HCT116 (cell line): ENCODE results near the gene TAP1. TPM values are rescaled to one million over a fixed set of nuclear protein-coding genes. Genes with fewer than 3 reads are reported as not detected.

Experiments used
- ATAC-seq: fragments of 200-7000 bp; cut with Tn5 transposase; 2 replicates; pipeline ENCODE4 v1.9.1; 2020; ENCODE audit warnings: mild to moderate bottlenecking, moderate library complexity
- BruUV-seq: library from RNA; stranded (reverse); fragments of 400-500 nt; replicated peaks from 2 replicates; lab custom pipeline; 2021; lab: Mats Ljungman, UMichigan
- CTCF ChIA-PET: fragments of 300-600 bp; sonication (Branson Sonifier 250); formaldehyde crosslinking; loops from one replicate; lab custom pipeline; 2021; ENCODE audit warnings: antibody characterized with exemption; lab: Charles Lee
- POLR2A ChIA-PET: fragments of 300-600, 350-600 bp; sonication (Branson Sonifier 250); formaldehyde crosslinking; loops from one replicate; lab custom pipeline; 2021; ENCODE audit warnings: antibody characterized with exemption; lab: Charles Lee
- RAD21 ChIA-PET, 2 experiments: fragments of 300-600 bp; sonication (Branson Sonifier 250); formaldehyde crosslinking; loops; one replicate each; lab custom pipeline; 2023; ENCODE audit warnings: low total read pairs in 2 of 2; ENCODE audit not compliant: uncharacterized antibody in 2 of 2, unreplicated experiment in 2 of 2, low non-redundant PET in 1 of 2; lab: Charles Lee
- DNase-seq: peaks from one replicate; pipeline ENCODE4 v3.0.0-alpha.2; 2010; ENCODE audit warnings: low read depth, low spot score
- H2AFZ ChIP-seq: fragments of 200-600 bp; shearing (Covaris generic), sonication (generic); 2 replicates; pipeline ENCODE4 v1.6.1; 2017; ENCODE audit warnings: low read depth, mixed run types, mixed read lengths, antibody characterized with exemption, low read length; ENCODE audit not compliant: poor library complexity, severe bottlenecking
- H3K27ac ChIP-seq: 2 replicates; pipeline ENCODE4 v1.5.1; 2012; ENCODE audit warnings: low read depth, low read length
- H3K27me3 ChIP-seq: fragments of 200-600 bp; sonication (generic); 2 replicates; pipeline ENCODE4 v1.6.1; 2016; ENCODE audit warnings: mixed run types, low read length, mixed read lengths; ENCODE audit not compliant: insufficient read depth
- H3K36me3 ChIP-seq, 2 experiments: fragments of 200-500 bp in 1 of 2; fragments of 200-600 bp in 1 of 2; sonication (Bioruptor generic) in 1 of 2; sonication (generic) in 1 of 2; 2 replicates each; pipeline versions ENCODE4 v1.5.1 to v1.6.1; 2014 to 2016; ENCODE audit warnings: low read length in 2 of 2, inconsistent platforms in 1 of 2, mixed read lengths in 1 of 2, mixed run types in 1 of 2; ENCODE audit not compliant: insufficient read depth in 2 of 2, control insufficient read depth in 1 of 2
- H3K4me1 ChIP-seq, 2 experiments: fragments of 200-600 bp in 1 of 2; sonication (generic) in 1 of 2; 2 replicates each; pipeline versions ENCODE4 v1.5.1 to v1.6.1; 2012 to 2017; ENCODE audit warnings: low read length in 2 of 2, inconsistent platforms in 1 of 2, mild to moderate bottlenecking in 1 of 2, mixed read lengths in 1 of 2, mixed run types in 1 of 2, moderate library complexity in 1 of 2; ENCODE audit not compliant: insufficient read depth in 2 of 2, control insufficient read depth in 1 of 2
- H3K4me2 ChIP-seq: fragments of 200-600 bp; sonication (generic); 2 replicates; pipeline ENCODE4 v1.6.1; 2017; ENCODE audit warnings: mixed run types, low read length, mixed read lengths
- H3K4me3 ChIP-seq, 2 experiments: fragments of 200-600 bp in 1 of 2; sonication (generic) in 1 of 2; replicated peaks in 1 of 2; 2 replicates each; pipeline ENCODE4 v1.5.1; 2011 to 2016; ENCODE audit warnings: low read length in 2 of 2, control low read depth in 1 of 2, low read depth in 1 of 2, mild to moderate bottlenecking in 1 of 2, mixed read lengths in 1 of 2, mixed run types in 1 of 2
- H3K79me2 ChIP-seq: fragments of 200-600 bp; sonication (generic); 2 replicates; pipeline ENCODE4 v1.6.1; 2017; ENCODE audit warnings: mild to moderate bottlenecking, mixed run types, low read length, moderate library complexity, mixed read lengths; ENCODE audit not compliant: insufficient read depth
- H3K9ac ChIP-seq: fragments of 200-600 bp; sonication (generic); 2 replicates; pipeline ENCODE4 v1.6.1; 2016; ENCODE audit warnings: low read length, mixed read lengths
- H3K9me2 ChIP-seq: fragments of 200-600 bp; sonication (generic), shearing (Covaris generic); 2 replicates; pipeline ENCODE4 v1.6.1; 2017; ENCODE audit warnings: mixed run types, mild to moderate bottlenecking, moderate library complexity; ENCODE audit not compliant: insufficient read depth
- H3K9me3 ChIP-seq, 2 experiments: fragments of 200-500 bp in 1 of 2; fragments of 200-600 bp in 1 of 2; sonication (Bioruptor generic) in 1 of 2; sonication (generic) in 1 of 2; 2 replicates each; pipeline ENCODE4 v1.6.1; 2014 to 2017; ENCODE audit warnings: low read length in 2 of 2, mixed read lengths in 2 of 2, inconsistent platforms in 1 of 2, low read depth in 1 of 2, mild to moderate bottlenecking in 1 of 2, mixed run types in 1 of 2, moderate library complexity in 1 of 2; ENCODE audit not compliant: control insufficient read depth in 1 of 2, insufficient read depth in 1 of 2
- H4K20me1 ChIP-seq: fragments of 200-600 bp; sonication (generic), shearing (Covaris generic); 2 replicates; pipeline ENCODE4 v1.6.1; 2017; ENCODE audit warnings: mixed run types, mild to moderate bottlenecking, moderate library complexity; ENCODE audit not compliant: insufficient read depth
- ATF3 ChIP-seq: IDR thresholded peaks from 2 replicates; pipeline ENCODE4 v1.6.1; 2012
- ELF1 ChIP-seq: IDR thresholded peaks from 2 replicates; pipeline ENCODE4 v1.6.1; 2012; ENCODE audit warnings: low read depth, borderline replicate concordance
- FOSL1 ChIP-seq: IDR thresholded peaks from 2 replicates; pipeline ENCODE4 v1.6.1; 2012; ENCODE audit warnings: low read depth
- JUND ChIP-seq: IDR thresholded peaks from 2 replicates; pipeline ENCODE4 v1.6.1; 2012
- POLR2AphosphoS5 ChIP-seq: IDR thresholded peaks from 2 replicates; pipeline ENCODE4 v1.6.1; 2011; ENCODE audit warnings: mild to moderate bottlenecking, low read depth, low read length, moderate library complexity
- SIN3A ChIP-seq: IDR thresholded peaks from 2 replicates; pipeline ENCODE4 v1.6.1; 2012; ENCODE audit warnings: low read depth
- SRF ChIP-seq: IDR thresholded peaks from 2 replicates; pipeline ENCODE4 v1.6.1; 2012; ENCODE audit warnings: low read depth
- YY1 ChIP-seq: IDR thresholded peaks from 2 replicates; pipeline ENCODE4 v1.6.1; 2011; ENCODE audit warnings: low read length, low read depth, moderate library complexity, mild to moderate bottlenecking; ENCODE audit not compliant: insufficient replicate concordance; ENCODE audit errors: extremely low read depth
- ZNF274 ChIP-seq: fragments of 200-500 bp; sonication (Bioruptor generic); IDR thresholded peaks from 2 replicates; pipeline ENCODE4 v1.6.1; 2014; ENCODE audit warnings: mild to moderate bottlenecking, low read depth, low read length, inconsistent platforms
- intact Hi-C: fragments of 100-400 bp; cut with micrococcal nuclease; formaldehyde crosslinking; loops from 2 replicates; pipeline ENCODE4 v1.10.0; 2022
- total RNA-seq: library from RNA; stranded (reverse); gene quantifications from one replicate; pipeline ENCODE4 v1.2.1, GENCODE V29; 2021; ENCODE audit not compliant: unreplicated experiment

Gene TAP1
- total RNA-seq, 1 experiment from 2014 or later: 32.2 TPM

DNA sequence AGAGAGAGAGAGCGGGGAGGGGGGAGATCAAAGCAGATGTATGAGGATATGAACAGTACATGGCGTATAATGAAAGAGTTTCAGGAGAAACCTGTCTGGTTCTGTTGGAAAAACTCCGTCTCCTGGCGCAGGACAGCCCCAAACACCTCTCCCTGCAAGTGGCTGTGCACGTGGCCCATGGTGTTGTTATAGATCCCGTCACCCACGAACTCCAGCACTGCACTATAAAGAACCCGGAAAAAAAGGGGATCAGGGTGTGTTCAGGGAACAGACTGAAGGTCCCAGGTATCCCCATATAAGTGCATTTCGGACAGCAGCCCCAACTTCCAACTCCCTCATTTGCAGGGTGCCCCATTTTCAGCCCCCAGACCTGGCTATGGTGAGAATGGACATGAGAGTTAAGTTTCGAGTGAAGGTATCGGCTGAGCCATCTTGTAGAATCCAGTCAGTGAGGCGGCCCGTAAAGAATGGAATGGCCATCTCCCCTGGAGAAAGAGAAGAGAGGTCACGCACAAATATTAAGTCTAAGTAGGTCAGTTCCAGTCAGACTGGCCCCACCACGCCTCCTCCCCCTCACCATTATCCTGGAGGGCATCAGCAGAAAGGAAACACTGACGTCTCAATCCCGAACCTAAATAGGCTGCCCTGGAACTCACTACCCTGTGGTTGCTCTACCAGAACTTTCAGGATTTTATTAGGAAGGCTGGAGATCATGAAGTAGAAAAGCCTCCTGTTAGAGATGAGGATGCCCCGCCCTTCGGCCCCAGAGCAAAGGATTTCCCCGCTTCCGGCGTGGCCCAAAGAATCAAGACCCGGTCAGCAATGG is 1.3 kb downstream of the TAP1 start (continued):
- no peak for TF ChIP-seq YY1

DNA sequence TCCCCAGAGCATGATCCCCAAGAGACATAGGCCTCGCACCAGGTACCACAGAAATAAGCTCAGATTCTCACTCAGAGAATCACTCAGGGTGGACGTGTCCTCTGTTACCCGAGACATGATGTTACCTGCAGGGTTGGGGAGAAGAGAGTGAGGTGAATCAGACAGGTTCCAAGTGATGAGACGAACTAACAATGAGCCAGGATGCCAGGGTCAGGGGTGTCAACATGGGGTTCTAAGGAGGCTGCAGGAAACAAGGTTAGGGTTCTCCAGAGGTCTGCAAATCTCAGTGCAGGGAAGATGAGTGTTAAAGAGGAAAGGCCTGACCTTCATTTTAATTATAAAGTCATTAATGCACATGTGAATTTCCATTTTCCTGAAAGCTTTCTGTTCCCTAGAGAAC is 2.5 kb downstream of the TAP1 start:
- no peaks in the 10 kb centered on the region for H4K20me1 ChIP-seq
- H3K36me3 ChIP-seq: no peaks in the 10 kb centered on the region; a peak in 1 of 4 replicates
- H2AFZ ChIP-seq: no peak overlapping the region
- no peaks in the 10 kb centered on the region for H3K9me2 ChIP-seq
- POLR2A ChIA-PET: no interaction called here
- DNase-seq (no peak), ATAC-seq (no peak)
- RAD21 ChIA-PET: no interaction called here
- no peak overlapping the region for H3K27ac ChIP-seq
- no peaks in the 10 kb centered on the region for H3K9me3 ChIP-seq
- no peak overlapping the region for H3K4me3 ChIP-seq
- no peak overlapping the region for H3K9ac ChIP-seq
- peaks cover 8 to 17% of the 10 kb centered on the region in 2 experiments; a peak in 3 of 4 replicates for H3K4me1 ChIP-seq
- no peaks in the 10 kb centered on the region for H3K27me3 ChIP-seq
- TF ChIP-seq ATF3 (no peak), ZNF274 (no peak), POLR2AphosphoS5 (no peak), ELF1 (no peak), SRF (no peak), SIN3A (no peak), FOSL1 (no peak), YY1 (no peak), JUND (no peak)
- intact Hi-C loops: loop anchor here (1.0 kb wide), 1 partner anchor 9 kb away; no protein-coding TSS in a partner anchor
- no peak overlapping the region for H3K4me2 ChIP-seq
- H3K79me2 ChIP-seq: no peaks in the 10 kb centered on the region
- BruUV-seq: no TSS peak
- CTCF ChIA-PET: interaction anchor here (1.5 to 2.0 kb wide), 2 partner anchors 10 to 13 kb away, joined by 8 to 9 read pairs; partner anchors contain the start of gene TAP2
